CD4-positive, alpha-beta T cell treated with Interleukin-15 for 1 hour (primary cell): ENCODE data around the gene OR52K2.
"Not testable (repeated sequence)": the region's sequence is repeated elsewhere in the genome, so short reads cannot be mapped to it uniquely, and the experiment has no call there.

Experiments
- DNase-seq: peaks from one replicate; pipeline ENCODE4 v3.0.0-alpha.2; 2020

Gene OR52K2

GRCh38 chr11:4448995-4449394 lies at the start of gene OR52K2:
TSS of gene OR52K2 (plus strand) at chr11:4449295. CDS start at chr11:4449340, 45 bp downstream.
- no peak for DNase-seq

DNA sequence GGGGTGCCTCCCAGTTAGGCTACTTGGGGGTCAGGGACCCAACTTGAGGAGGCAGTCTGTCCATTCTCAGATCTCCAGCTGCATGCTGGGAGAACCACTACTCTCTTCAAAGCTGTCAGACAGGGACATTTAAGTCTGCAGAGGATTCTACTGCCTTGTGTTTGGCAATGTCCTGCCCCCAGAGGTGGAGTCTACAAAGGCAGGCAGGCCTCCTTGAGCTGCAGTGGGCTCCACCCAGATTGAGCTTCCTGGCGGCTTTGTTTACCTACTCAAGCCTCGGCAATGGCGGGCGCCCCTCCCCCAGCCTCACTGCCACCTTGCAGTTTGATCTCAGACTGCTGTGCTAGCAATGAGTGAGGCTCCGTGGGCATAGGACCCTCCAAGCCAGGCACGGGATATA lies 42.9 kb upstream of the OR52K2 start:
- DNase-seq, result not testable (repeated sequence)

DNA sequence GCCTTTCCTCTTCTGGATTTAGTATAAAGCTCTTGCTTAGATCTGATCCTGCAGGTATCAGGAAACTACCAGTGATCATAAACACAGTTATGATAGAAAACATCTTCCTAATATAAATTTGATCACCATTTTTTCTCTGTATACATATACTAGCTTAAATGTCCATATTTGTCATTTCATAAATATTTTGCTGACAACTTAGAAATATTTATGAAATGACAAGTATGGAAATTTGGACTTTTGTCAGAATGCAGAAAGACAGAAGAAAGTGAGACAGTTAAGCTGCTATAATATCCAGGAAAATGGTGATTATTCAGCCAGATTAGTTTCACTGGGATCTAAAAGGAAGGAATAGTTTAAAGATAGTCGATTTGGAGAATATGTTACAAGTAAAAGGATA lies 32.8 kb upstream of the OR52K2 start:
- DNase-seq, result no peak

GRCh38 chr11:4416816-4417215 lies 32.3 kb upstream of the OR52K2 start:
- no peak for DNase-seq

DNA sequence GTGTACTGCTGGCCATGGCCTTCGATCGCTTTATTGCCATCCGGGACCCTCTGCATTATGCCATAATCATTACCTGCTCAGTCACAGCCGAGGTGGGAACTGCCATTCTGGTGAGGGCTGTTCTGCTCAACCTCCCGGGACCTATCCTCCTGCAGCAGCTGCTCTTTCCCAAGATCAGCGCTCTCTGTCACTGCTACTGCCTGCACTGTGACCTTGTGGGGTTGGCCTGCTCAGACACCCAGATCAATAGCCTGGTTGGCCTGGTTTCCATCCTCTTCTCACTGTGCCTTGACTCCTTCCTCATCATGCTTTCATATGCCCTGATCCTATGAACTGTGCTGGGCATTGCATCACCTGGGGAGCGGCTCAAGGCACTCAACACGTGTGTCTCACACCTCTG lies 30.7 kb upstream of the OR52K2 start:
- DNase-seq, result no peak

- no peak for DNase-seq
Observed at GRCh38 chr11:4430051-4430450, 19.0 kb upstream of the OR52K2 start.

DNA sequence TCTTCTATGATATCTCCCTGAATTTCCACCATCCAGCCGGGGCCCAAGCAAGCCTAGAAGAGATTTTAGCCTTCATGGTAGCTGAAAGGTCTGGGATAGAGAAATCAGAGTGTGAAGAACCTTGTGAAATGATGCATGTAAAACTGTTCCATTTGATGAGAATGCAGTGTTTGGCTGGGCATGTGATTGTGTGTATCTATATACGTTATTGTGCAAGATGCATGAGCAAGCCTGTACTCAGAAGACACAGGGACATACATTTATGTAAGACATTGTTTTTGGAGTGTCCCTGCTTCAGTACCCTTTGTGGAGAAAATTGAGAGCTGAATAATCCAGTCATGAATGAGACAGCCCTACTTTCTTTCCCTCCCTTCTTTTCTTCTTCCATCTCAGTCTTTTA lies 15.2 kb upstream of the OR52K2 start:
- DNase-seq, result no peak

DNA sequence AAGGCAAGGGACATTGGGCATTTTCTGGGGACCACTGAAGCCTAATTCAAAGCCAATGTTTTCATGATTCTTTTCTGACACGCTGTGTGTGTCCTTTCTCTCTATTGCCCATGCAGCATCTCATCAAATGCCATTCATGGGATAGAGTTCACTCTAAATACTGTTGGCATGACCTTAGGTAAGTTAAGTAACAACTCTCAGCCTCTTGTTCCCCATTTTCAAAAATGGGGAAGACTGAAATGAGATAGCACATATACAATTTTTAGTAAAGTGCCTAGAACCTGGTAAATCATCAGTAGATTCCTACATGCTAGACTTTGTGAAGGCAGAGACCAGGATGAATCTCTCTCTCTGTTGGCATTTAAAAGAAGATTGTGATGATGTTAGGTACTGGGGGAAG lies 12.7 kb upstream of the OR52K2 start:
- DNase-seq, result no peak

DNA sequence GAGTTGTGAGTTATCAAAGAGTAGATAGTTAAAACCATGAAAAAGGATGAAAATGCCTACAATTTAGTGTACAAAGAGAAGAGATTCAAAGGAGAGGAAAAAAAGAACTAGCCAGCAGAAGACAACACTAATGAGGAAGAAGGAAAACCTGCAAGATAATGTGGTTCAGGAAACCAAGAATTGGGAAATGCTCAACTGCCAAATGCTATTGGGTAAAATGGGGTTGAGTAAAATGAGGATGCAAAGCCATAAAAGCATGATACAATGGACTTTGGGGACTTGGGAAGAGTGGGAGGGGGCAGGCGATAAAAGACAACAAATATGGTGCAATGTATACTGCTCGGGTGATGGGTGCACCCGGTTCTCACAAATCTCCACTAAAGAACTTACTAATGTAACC lies 7.6 kb upstream of the OR52K2 start:
- DNase-seq, result no peak

- DNase-seq, result no peak
Observed at GRCh38 chr11:4443232-4443891, 5.7 kb upstream of the OR52K2 start.

- DNase-seq, result no peak
Observed at GRCh38 chr11:4453118-4453517, 4.0 kb downstream of the OR52K2 start.

DNA sequence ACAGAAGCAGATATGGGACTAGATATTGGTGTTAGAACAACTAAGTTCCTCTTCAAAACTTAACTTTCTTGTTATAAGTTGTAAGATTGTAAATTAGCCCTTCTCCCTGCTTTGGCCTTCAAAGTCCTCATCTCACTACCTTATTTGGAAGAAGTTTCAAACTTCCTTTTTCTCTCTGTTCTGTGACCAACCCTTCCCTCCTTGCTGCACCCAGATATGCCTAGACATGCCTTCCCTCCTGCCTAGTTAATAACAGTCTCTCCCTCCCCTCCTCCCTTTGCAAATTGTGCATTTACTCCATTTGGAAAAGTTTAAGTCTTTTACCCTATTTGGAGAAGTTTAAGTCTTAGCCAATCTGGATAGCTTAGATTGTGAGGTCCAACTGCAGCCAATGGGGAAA lies 4.9 kb downstream of the OR52K2 start:
- no peak for DNase-seq

- peak; percentile 68 for DNase-seq
Observed at GRCh38 chr11:4455419-4455818, 6.3 kb downstream of the OR52K2 start.

GRCh38 chr11:4459500-4459899 lies 10.4 kb downstream of the OR52K2 start:
- peak; percentile 38 for DNase-seq

DNA sequence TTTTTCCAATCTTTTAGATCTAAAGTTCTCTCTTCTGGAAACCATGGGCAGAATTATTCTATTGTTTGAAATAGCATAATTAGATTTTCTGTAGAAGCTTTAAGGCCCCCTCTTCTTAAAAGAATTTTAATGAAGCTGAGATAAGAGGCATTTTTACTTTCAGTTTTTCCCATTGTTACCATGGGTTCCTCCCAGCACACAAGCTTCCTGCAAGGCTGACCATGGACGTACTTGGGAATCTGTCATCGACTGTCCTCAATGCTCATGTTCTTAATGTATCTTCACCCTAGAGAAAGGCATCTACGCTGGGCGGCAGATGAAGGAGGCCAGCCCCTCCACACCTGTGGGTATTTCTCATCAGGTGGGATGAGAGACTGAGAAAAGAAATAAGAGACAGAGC lies 11.1 kb downstream of the OR52K2 start:
- no peak for DNase-seq

DNA sequence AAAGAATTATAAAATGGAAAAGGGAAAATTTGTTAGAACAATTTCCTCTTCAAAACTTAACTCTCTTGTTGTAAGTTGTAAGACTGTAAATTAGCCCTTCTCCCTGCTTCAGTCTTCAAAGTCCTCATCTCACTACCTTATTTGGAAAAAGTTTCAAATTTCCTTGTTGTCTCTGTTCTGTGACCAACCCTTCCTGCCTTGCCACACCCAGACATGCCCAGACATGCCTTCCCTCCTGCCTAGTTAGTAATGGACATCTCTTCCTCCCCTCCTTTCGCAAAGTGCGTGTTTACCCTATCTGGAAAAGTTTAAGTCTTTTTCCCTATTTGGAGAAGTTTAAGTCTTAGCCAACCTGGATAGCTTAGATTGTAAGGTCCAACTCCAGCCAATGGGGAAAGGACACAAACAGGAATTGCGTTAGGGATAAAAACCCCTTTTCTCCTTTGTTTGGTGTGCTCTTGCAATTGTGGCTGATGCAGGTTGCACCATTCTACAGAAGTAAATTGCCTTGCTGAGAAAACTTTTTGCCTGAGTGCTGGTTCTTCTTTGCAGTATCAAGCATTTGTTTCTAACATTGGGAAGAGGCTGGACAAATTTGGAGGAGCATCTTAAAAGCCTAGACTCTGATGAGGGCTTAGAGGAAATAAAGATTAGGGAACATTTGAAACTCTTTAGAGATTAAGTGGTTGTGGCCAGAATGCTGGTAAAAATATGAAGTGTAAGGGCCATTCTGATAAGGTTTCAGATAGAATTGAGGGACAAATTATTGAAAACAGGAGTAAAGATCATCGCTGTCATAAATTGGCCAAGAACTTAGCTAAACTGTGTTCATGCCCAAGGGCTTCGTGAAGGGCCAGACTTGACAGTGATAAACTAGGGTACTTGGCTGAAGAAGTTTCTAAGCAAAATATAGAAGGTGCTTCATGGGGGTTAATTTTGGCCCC lies 15.4 kb downstream of the OR52K2 start:
- no peak for DNase-seq

- DNase-seq, result no peak
Observed at GRCh38 chr11:4465407-4465806, 16.3 kb downstream of the OR52K2 start.

GRCh38 chr11:4466131-4466870 lies 17.2 kb downstream of the OR52K2 start:
- no peak for DNase-seq

GRCh38 chr11:4466871-4467442 lies 17.9 kb downstream of the OR52K2 start:
- DNase-seq, result no peak

GRCh38 chr11:4467811-4468606 lies 18.9 kb downstream of the OR52K2 start:
- DNase-seq, result no peak

DNA sequence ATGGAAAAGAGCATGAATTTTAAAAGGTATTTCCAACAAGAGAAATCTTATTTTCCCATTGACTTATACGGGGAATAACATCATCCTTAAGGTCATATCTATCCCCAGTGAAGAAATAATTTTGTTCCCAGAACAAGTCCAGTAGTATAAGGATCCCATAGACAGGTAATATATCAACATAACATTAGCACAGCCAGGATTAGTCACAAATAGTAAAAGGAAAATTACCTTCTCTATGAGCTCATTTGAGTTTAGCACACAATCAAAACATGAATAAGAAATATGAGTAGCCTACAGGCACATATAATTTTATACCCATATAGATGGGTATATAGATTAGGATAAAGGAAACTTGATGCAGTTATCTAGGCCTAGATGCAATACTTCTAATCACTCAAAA lies 30.5 kb downstream of the OR52K2 start:
- DNase-seq, result no peak

GRCh38 chr11:4480577-4481239 lies 31.6 kb downstream of the OR52K2 start:
- no peak for DNase-seq
